Ascending aorta (tissue), 2 donors: ENCODE results near the gene MS4A7. TPM values are rescaled to one million over a fixed set of nuclear protein-coding genes. Genes with fewer than 3 reads are reported as not detected.
"Not testable (repeated sequence)": the region's sequence is repeated elsewhere in the genome, so short reads cannot be mapped to it uniquely, and the experiment has no call there.

ENCODE experiments used
- DNase-seq, 2 donors: peaks; one replicate each; pipeline ENCODE4 v3.0.0-alpha.2; 2019; ENCODE audit warnings: low spot score in 2 of 2
- H3K27ac ChIP-seq, 2 donors: fragments of 200-600 bp; sonication (generic); one replicate each; pipeline ENCODE4 v1.5.1; 2016 to 2017; ENCODE audit warnings: mild to moderate bottlenecking in 1 of 2
- H3K27me3 ChIP-seq: fragments of 200-600 bp; sonication (generic); one replicate; pipeline ENCODE4 v1.5.1; 2017
- H3K36me3 ChIP-seq, 2 donors: fragments of 200-600 bp; sonication (generic); one replicate each; pipeline ENCODE4 v1.5.1; 2016
- H3K4me1 ChIP-seq, 2 donors: fragments of 200-600 bp; sonication (generic); one replicate each; pipeline ENCODE4 v1.5.1; 2016 to 2017; ENCODE audit warnings: mild to moderate bottlenecking in 1 of 2
- H3K4me3 ChIP-seq, 2 donors: fragments of 200-600 bp; sonication (generic); one replicate each; pipeline ENCODE4 v1.5.1; 2016 to 2017; ENCODE audit warnings: mild to moderate bottlenecking in 1 of 2
- H3K9me3 ChIP-seq, 2 donors: fragments of 200-600 bp; sonication (generic); one replicate each; pipeline ENCODE4 v1.5.1; 2016
- CTCF ChIP-seq, 3 experiments: fragments of 200-600 bp in 2 of 3; fragments of 450-650 bp in 1 of 3; sonication (generic) in 2 of 3; IDR thresholded peaks; one replicate each; pipeline ENCODE4 v1.5.1; 2016 to 2019; ENCODE audit warnings: antibody characterized with exemption in 3 of 3, mild to moderate bottlenecking in 1 of 3, moderate library complexity in 1 of 3
- intact Hi-C: fragments of 100-400 bp; cut with DNase I; formaldehyde crosslinking; loops from one replicate; pipeline ENCODE4 v1.15.1; 2023
- total RNA-seq: library from RNA; depleted of rRNA; stranded (reverse); fragments of >200 nt; gene quantifications from one replicate; pipeline ENCODE4 v1.1.0, GENCODE V29; 2016

MS4A7 gene
- total RNA-seq, 1 donor from 2014 or later = 114 TPM

- Histone ChIP-seq H3K27me3 (no peaks in the 10 kb centered on the region), H3K36me3 (no peaks in the 10 kb centered on the region), H3K9me3 (no peaks in the 10 kb centered on the region), H3K4me1 (no peaks in the 10 kb centered on the region), H3K4me3 (peak overlapping the region in 1 of 2 donors; percentile 19), H3K27ac (no peak overlapping the region)
- intact Hi-C loops = no loop called here
- TF ChIP-seq CTCF (IDR thresholded peaks at IDR 0.05) = peak in 2 of 3 experiments; percentile 51 to 61
- DNase-seq = peak in 1 of 2 donors; percentile 72
These were observed 14.5 kb upstream of the MS4A7 start for GRCh38 chr11:60363542-60364470.

- H3K27ac ChIP-seq, H3K9me3 ChIP-seq, H3K36me3 ChIP-seq, H3K4me3 ChIP-seq, DNase-seq, intact Hi-C loops, H3K4me1 ChIP-seq, H3K27me3 ChIP-seq: not testable (repeated sequence)
These were observed 11.9 kb upstream of the MS4A7 start for GRCh38 chr11:60366262-60366904.

- H3K4me1 ChIP-seq = no peaks in the 10 kb centered on the region
- DNase-seq = no peak
- no peak overlapping the region for H3K27ac ChIP-seq
- no peak for TF ChIP-seq CTCF (IDR thresholded peaks at IDR 0.05)
- no peaks in the 10 kb centered on the region for H3K36me3 ChIP-seq
- no peaks in the 10 kb centered on the region for H3K27me3 ChIP-seq
- intact Hi-C loops = no loop called here
- H3K4me3 ChIP-seq = no peak overlapping the region
- no peaks in the 10 kb centered on the region for H3K9me3 ChIP-seq
These were observed 11.3 kb upstream of the MS4A7 start for GRCh38 chr11:60367009-60367408.

- Histone ChIP-seq H3K9me3 (no peaks in the 10 kb centered on the region), H3K4me1 (no peaks in the 10 kb centered on the region), H3K27me3 (no peaks in the 10 kb centered on the region), H3K36me3 (no peaks in the 10 kb centered on the region), H3K27ac (no peak overlapping the region), H3K4me3 (no peak overlapping the region)
- intact Hi-C loops = no loop called here
- TF ChIP-seq CTCF (IDR thresholded peaks at IDR 0.05) = no peak
- no peak for DNase-seq
These were observed 10.4 kb upstream of the MS4A7 start for GRCh38 chr11:60367896-60368295.

- DNase-seq = no peak
- H3K4me1 ChIP-seq = no peaks in the 10 kb centered on the region
- no peaks in the 10 kb centered on the region for H3K27me3 ChIP-seq
- intact Hi-C loops = no loop called here
- H3K27ac ChIP-seq = no peak overlapping the region
- H3K36me3 ChIP-seq = no peaks in the 10 kb centered on the region
- H3K9me3 ChIP-seq = no peaks in the 10 kb centered on the region
- TF ChIP-seq CTCF (IDR thresholded peaks at IDR 0.05) = no peak
- H3K4me3 ChIP-seq = no peak overlapping the region
These were observed 8.0 kb upstream of the MS4A7 start for GRCh38 chr11:60370252-60370810.

GRCh38 chr11:60370811-60371298 lies 7.5 kb upstream of the MS4A7 start:
- no peak for TF ChIP-seq CTCF (IDR thresholded peaks at IDR 0.05)
- no peak overlapping the region for H3K4me3 ChIP-seq
- H3K4me1 ChIP-seq = no peaks in the 10 kb centered on the region
- H3K9me3 ChIP-seq = no peaks in the 10 kb centered on the region
- no peak overlapping the region for H3K27ac ChIP-seq
- no peak for DNase-seq
- no peaks in the 10 kb centered on the region for H3K36me3 ChIP-seq
- intact Hi-C loops = no loop called here
- no peaks in the 10 kb centered on the region for H3K27me3 ChIP-seq
